ENCODE data around the gene TWIST2. TPM values are rescaled to one million over a fixed set of nuclear protein-coding genes. Genes with fewer than 3 reads are reported as not detected.

The TWIST2 gene
- total RNA-seq, 1 experiment from 2014 or later, result 0.22 TPM

DNA sequence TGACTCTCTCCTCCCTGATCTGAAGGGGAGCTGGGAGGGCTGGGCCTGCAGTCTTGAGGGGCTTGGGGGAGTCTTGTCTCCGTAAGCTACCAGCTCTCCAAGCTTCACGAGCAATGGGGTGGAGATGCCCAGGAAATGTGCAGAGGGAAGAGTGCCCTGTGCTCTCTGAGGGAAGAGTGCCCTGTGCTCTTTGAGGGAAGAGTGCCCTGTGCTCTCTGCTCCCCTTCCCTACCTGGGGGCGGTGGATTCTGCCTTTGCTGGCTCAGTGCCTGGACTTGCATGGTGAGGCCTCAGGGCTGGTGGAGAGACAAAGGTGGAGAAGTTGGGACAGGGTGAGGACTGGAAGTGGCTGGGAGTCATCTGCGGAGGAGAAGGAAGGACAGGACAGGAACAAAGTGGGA, 72.7 kb downstream of the TWIST2 start:
- H2AFZ ChIP-seq (ENCODE audit: low read length), result no peak overlapping the region
- no peak overlapping the region for H2AK5ac ChIP-seq (ENCODE audit: insufficient read length, low read length)
- H3T11ph ChIP-seq (ENCODE audit: low read length), result no peak overlapping the region
- peaks cover 25% of the 10 kb centered on the region for H3K27me3 Mint-ChIP-seq (ENCODE audit: low read depth)
- no peak overlapping the region for H3K4ac ChIP-seq (ENCODE audit: low read depth, low read length)
- no peak overlapping the region for H3K18ac ChIP-seq (ENCODE audit: insufficient read length, low read depth, low read length)
- no peak overlapping the region for H3K56ac ChIP-seq (ENCODE audit: insufficient read length, low read depth, low read length)
- no peaks in the 10 kb centered on the region for H3K23me2 ChIP-seq (ENCODE audit: insufficient read length, low read depth, low read length, poor library complexity, severe bottlenecking)
- no peak overlapping the region for H2BK120ac ChIP-seq (ENCODE audit: low read depth, low read length, poor library complexity, severe bottlenecking)
- WGBS (ENCODE audit: extremely low coverage, insufficient read length, low lambda C conversion rate), result no CpG with 5 or more reads among the region's 4 CpGs
- DNase-seq, result no peak
- H3K36me3 Mint-ChIP-seq (ENCODE audit: insufficient read depth in 1 of 3, low read depth in 3 of 3), result no peaks in the 10 kb centered on the region
- no peaks in the 10 kb centered on the region for H3K9me3 Mint-ChIP-seq
- no peak overlapping the region for H2BK20ac ChIP-seq (ENCODE audit: low read depth, low read length, poor library complexity, severe bottlenecking)
- H3K79me1 ChIP-seq (ENCODE audit: insufficient read depth, low read depth, low read length, poor library complexity, severe bottlenecking), result no peaks in the 10 kb centered on the region
- peak overlapping the region in 1 of 3 experiments; percentile 68; a peak in 2 of 7 replicates for H3K27ac Mint-ChIP-seq
- H3K4me1 Mint-ChIP-seq, result no peaks in the 10 kb centered on the region
- no peaks in the 10 kb centered on the region for H3K79me2 ChIP-seq (ENCODE audit: insufficient read depth, low read length)
- H3K4me3 Mint-ChIP-seq, result no peak overlapping the region
- H3K4me1 ChIP-seq (ENCODE audit: insufficient read depth, low read length), result no peaks in the 10 kb centered on the region
- no peaks in the 10 kb centered on the region for H3K9me3 ChIP-seq (ENCODE audit: control insufficient read depth, low read depth, low read length)
- H4K91ac ChIP-seq (ENCODE audit: insufficient read length, low read depth, low read length), result no peak overlapping the region
- no peak overlapping the region for H3K23ac ChIP-seq (ENCODE audit: insufficient read length, low read depth, low read length)
- no peak overlapping the region for H2BK5ac ChIP-seq (ENCODE audit: insufficient read length, low read length)
- no peak for TF ChIP-seq CTCF (conservative IDR thresholded peaks at IDR 0.05)
- no peak overlapping the region for H3K27ac ChIP-seq (ENCODE audit: insufficient read length, low read depth, low read length)
- H2BK15ac ChIP-seq (ENCODE audit: low read depth, low read length), result no peak overlapping the region
- no peaks in the 10 kb centered on the region for H3K27me3 ChIP-seq (ENCODE audit: insufficient read depth, low read length)
- H4K8ac ChIP-seq (replicated peaks; ENCODE audit: insufficient read length, low read depth, low read length), result no peak overlapping the region
- no peak overlapping the region for H4K5ac ChIP-seq (ENCODE audit: insufficient read length, low read depth, low read length)
- H2BK12ac ChIP-seq (ENCODE audit: insufficient read length, low read depth, low read length), result no peak overlapping the region
- no peaks in the 10 kb centered on the region for H4K20me1 ChIP-seq (ENCODE audit: control insufficient read depth, insufficient read depth, insufficient read length)
- 0 out of 2 replicates have a peak overlapping the region, but pooled peaks have one; percentile 40 for H3K14ac ChIP-seq (ENCODE audit: insufficient read depth, low read length)
- no peak overlapping the region for H3K9ac ChIP-seq (ENCODE audit: extremely low read depth, insufficient read length, low read length)
- no peak overlapping the region for H3K4me2 ChIP-seq (ENCODE audit: insufficient read depth, insufficient read length, low read length)

Measured in H9 (cell line).